Hepatocyte (in vitro differentiated cells): ENCODE data around the gene OPCML. TPM values are rescaled to one million over a fixed set of nuclear protein-coding genes. Genes with fewer than 3 reads are reported as not detected.

Source experiments
- DNase-seq: peaks from one replicate; pipeline ENCODE4 v3.0.0-alpha.2; 2016; ENCODE audit warnings: low spot score
- H2AFZ ChIP-seq: fragments of 200-600 bp; sonication (generic); 2 replicates; pipeline ENCODE4 v1.6.0; 2016; ENCODE audit warnings: antibody characterized with exemption, mild to moderate bottlenecking
- H3K27ac ChIP-seq: fragments of 200-600 bp; sonication (generic); 2 replicates; pipeline ENCODE4 v1.5.1; 2016; ENCODE audit warnings: mild to moderate bottlenecking
- H3K27me3 ChIP-seq: fragments of 200-600 bp; sonication (generic); 2 replicates; pipeline ENCODE4 v1.6.1; 2016
- H3K36me3 ChIP-seq: fragments of 200-600 bp; sonication (generic); replicated peaks from 2 replicates; pipeline ENCODE4 v1.5.1; 2016; ENCODE audit warnings: low read depth; ENCODE audit not compliant: insufficient read depth
- H3K4me1 ChIP-seq: fragments of 200-600 bp; sonication (generic); 2 replicates; pipeline ENCODE4 v1.5.1; 2016; ENCODE audit warnings: mild to moderate bottlenecking, moderate library complexity; ENCODE audit not compliant: insufficient read depth
- H3K4me2 ChIP-seq: fragments of 200-600 bp; sonication (generic); 2 replicates; pipeline ENCODE4 v1.6.0; 2016
- H3K4me3 ChIP-seq: fragments of 200-600 bp; sonication (generic); 2 replicates; pipeline ENCODE4 v1.5.1; 2016; ENCODE audit warnings: mild to moderate bottlenecking
- H3K79me2 ChIP-seq: fragments of 200-600 bp; sonication (generic); 2 replicates; pipeline ENCODE4 v1.6.0; 2017; ENCODE audit warnings: mild to moderate bottlenecking
- H3K9me2 ChIP-seq: fragments of 200-600 bp; sonication (generic); replicated peaks from 2 replicates; pipeline ENCODE4 v1.6.0; 2017; ENCODE audit warnings: mild to moderate bottlenecking; ENCODE audit not compliant: insufficient read depth
- H3K9me3 ChIP-seq: fragments of 200-600 bp; sonication (generic); 2 replicates; pipeline ENCODE4 v1.5.1; 2016; ENCODE audit warnings: low read depth, mild to moderate bottlenecking
- H4K20me1 ChIP-seq: fragments of 200-600 bp; sonication (generic); 2 replicates; pipeline ENCODE4 v1.6.0; 2016; ENCODE audit warnings: mild to moderate bottlenecking; ENCODE audit not compliant: insufficient read depth, poor library complexity, severe bottlenecking
- EZH2 ChIP-seq: fragments of 200-600 bp; sonication (generic); IDR thresholded peaks from 2 replicates; pipeline ENCODE4 v1.6.1; 2016; ENCODE audit warnings: antibody characterized with exemption, mild to moderate bottlenecking, borderline replicate concordance
- EZH2phosphoT487 ChIP-seq: fragments of 200-600 bp; sonication (generic); IDR thresholded peaks from one replicate; pipeline ENCODE4 v1.6.1; 2018; ENCODE audit warnings: antibody characterized with exemption, mild to moderate bottlenecking, low read depth, moderate library complexity; ENCODE audit not compliant: unreplicated experiment, severe bottlenecking
- WGBS: methylation state at CpG from one replicate; pipeline ENCODE4 v1.1.6; 2016; ENCODE audit warnings: low lambda C conversion rate; ENCODE audit errors: missing lambda C conversion rate; 5-methylcytosine and 5-hydroxymethylcytosine counted together
- polyA plus RNA-seq: library from polyadenylated mRNA; unstranded; fragments of >200 nt; fragmentation: Nextera tagmentation; extraction: Ambion mirVana; gene quantifications from 2 replicates; pipeline ENCODE4 v1.2.1, GENCODE V29; 2016
- total RNA-seq: library from RNA; depleted of rRNA; stranded (reverse); fragments of >200 nt; gene quantifications from 2 replicates; pipeline ENCODE4 v1.2.3, GENCODE V29; 2014
- TF ChIP-seq, protein P1 (sequence below): fragments of 200-600 bp; sonication (generic); IDR thresholded peaks from 2 replicates; pipeline ENCODE4 v1.5.1; 2016; ENCODE audit warnings: antibody characterized with exemption, mild to moderate bottlenecking; ENCODE audit not compliant: poor library complexity

Gene OPCML
- total and polyA plus RNA-seq, 2 experiments from 2014 or later, result 0.37 to 0.98 TPM

DNA sequence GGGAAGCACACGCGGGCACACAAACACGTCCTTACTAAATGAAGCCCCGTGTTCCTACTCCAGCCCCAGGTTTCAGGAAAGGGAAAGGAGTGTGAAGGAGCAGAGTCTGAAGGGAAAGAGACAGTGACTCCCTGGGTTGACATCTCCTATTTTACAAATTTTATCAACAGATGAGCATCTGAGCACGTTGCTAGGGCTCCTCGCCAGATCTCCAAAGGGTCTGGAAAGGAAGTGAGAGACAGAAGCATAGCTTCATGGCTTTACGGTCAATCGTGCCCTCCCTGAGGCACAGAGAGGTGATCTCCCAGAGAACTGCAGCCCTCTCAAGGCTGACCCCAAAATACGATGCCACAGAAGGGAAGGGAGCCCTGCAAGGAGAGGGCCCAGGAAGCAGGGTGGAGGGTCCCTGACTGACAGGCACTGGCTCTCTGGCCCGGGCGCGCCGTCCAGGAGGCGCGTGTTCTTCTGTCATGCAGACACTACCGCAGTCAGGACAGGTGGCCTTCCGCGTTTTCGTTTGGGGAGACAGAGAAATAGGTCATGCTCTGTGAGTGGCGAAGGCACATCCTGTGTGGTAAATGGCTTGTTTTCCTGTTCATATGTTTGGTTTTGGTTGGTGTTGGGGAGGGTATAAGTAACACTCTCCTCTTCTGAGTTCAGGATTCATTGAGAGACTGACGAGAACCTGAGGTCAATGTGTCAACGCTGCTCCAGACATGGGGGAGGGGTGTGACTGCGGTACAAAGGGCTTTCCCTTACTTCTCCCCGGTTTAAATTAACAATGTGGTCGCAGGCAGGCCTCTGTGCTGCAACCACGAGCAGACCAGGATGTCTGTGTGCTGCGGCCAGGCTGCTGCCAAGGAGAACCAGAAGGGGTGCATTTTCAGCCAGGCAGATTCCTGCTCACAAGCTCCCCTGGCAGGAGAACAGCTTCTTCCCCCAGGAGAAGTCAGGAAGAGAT lies 813.3 kb downstream of the OPCML start:
- WGBS, result 77% methylated on average over 27 of the region's 27 CpGs
- Histone ChIP-seq H4K20me1 (no peaks in the 10 kb centered on the region), H2AFZ (no peak overlapping the region), H3K4me1 (no peaks in the 10 kb centered on the region), H3K4me2 (no peak overlapping the region), H3K27ac (no peak overlapping the region), H3K4me3 (no peak overlapping the region), H3K79me2 (no peaks in the 10 kb centered on the region), H3K27me3 (no peaks in the 10 kb centered on the region), H3K36me3 (no peaks in the 10 kb centered on the region), H3K9me3 (no peaks in the 10 kb centered on the region), H3K9me2 (no peaks in the 10 kb centered on the region)
- no peak for DNase-seq
- TF ChIP-seq EZH2, result no peak
- no peak for TF ChIP-seq EZH2phosphoT487
- TF ChIP-seq, protein P1, sequence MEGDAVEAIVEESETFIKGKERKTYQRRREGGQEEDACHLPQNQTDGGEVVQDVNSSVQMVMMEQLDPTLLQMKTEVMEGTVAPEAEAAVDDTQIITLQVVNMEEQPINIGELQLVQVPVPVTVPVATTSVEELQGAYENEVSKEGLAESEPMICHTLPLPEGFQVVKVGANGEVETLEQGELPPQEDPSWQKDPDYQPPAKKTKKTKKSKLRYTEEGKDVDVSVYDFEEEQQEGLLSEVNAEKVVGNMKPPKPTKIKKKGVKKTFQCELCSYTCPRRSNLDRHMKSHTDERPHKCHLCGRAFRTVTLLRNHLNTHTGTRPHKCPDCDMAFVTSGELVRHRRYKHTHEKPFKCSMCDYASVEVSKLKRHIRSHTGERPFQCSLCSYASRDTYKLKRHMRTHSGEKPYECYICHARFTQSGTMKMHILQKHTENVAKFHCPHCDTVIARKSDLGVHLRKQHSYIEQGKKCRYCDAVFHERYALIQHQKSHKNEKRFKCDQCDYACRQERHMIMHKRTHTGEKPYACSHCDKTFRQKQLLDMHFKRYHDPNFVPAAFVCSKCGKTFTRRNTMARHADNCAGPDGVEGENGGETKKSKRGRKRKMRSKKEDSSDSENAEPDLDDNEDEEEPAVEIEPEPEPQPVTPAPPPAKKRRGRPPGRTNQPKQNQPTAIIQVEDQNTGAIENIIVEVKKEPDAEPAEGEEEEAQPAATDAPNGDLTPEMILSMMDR, result no peak

DNA sequence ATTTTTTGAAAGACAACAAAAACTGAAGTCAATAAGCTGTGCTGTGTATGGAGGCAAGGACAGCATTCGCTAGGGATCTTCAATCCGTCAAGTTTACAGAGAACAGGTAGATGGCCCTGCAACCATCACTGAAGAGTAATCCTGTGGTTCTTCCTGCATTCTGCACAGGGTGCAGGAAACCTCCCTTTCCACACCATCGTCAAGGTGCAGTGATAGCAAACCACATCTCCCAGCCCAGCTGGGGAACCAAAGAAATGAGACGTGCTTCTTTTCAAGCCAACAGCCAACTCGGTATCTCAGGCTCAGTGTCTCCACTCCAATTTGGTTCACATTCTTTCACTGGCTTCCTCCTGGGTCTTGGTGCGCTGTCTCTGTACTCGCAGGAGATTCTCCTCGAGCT lies 814.5 kb downstream of the OPCML start:
- Histone ChIP-seq H3K9me2 (no peaks in the 10 kb centered on the region), H3K27ac (no peak overlapping the region), H3K27me3 (no peaks in the 10 kb centered on the region), H4K20me1 (no peaks in the 10 kb centered on the region), H3K4me2 (no peak overlapping the region), H3K9me3 (no peaks in the 10 kb centered on the region), H2AFZ (no peak overlapping the region), H3K4me1 (no peaks in the 10 kb centered on the region), H3K4me3 (no peak overlapping the region), H3K36me3 (no peaks in the 10 kb centered on the region), H3K79me2 (no peaks in the 10 kb centered on the region)
- DNase-seq, result no peak
- TF ChIP-seq EZH2phosphoT487, result no peak
- TF ChIP-seq EZH2, result no peak
- TF ChIP-seq, protein P1, result no peak
- 84% methylated on average over 8 of the region's 8 CpGs for WGBS

DNA sequence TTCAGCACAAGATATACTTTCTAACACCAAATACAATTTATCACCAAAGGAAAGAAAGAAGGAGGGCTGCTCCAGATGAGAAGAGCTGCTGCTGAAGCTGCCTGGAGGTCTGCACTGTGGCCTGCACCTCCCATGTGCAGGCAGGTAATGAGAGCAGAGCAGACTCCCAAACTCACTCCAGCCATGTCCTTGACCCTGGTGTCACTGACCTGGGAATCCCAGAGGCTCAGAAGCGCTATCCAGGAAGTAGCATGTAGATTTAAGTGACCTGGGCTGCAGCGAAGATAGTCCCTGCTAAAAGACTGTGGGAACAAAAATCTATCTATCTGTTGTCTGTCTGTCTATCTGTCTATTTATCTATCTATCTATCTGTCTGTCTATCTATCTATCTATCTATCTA lies 816.3 kb downstream of the OPCML start:
- WGBS, result 66% methylated on average over 2 of the region's 2 CpGs
- TF ChIP-seq EZH2, result no peak
- no peak for TF ChIP-seq EZH2phosphoT487
- TF ChIP-seq, protein P1, result no peak

More for the DNA sequence above, 816.3 kb downstream of the OPCML start:
- H4K20me1 ChIP-seq, result no peaks in the 10 kb centered on the region
- H3K36me3 ChIP-seq, result no peaks in the 10 kb centered on the region
- H3K4me1 ChIP-seq, result no peaks in the 10 kb centered on the region
- no peaks in the 10 kb centered on the region for H3K27me3 ChIP-seq
- DNase-seq, result no peak
- H3K27ac ChIP-seq, result no peak overlapping the region
- no peak overlapping the region for H2AFZ ChIP-seq
- H3K9me2 ChIP-seq, result no peaks in the 10 kb centered on the region
- H3K4me2 ChIP-seq, result no peak overlapping the region
- H3K79me2 ChIP-seq, result no peaks in the 10 kb centered on the region
- H3K9me3 ChIP-seq, result no peaks in the 10 kb centered on the region
- H3K4me3 ChIP-seq, result no peak overlapping the region
